Activated naive CD4-positive, alpha-beta T cell treated with anti-CD3 and anti-CD28 coated beads for 36 hours (primary cell): ENCODE measurements around the gene LILRB3. TPM values are rescaled to one million over a fixed set of nuclear protein-coding genes. Genes with fewer than 3 reads are reported as not detected.
A peak's percentile ranks its signal among the peaks of the same experiment; 100 is the strongest.
"Not testable (repeated sequence)": the region's sequence is repeated elsewhere in the genome, so short reads cannot be mapped to it uniquely, and the experiment has no call there.

ENCODE experiments used
- CTCF ChIA-PET: fragments of 350-600 bp; sonication (Branson Sonifier 250); formaldehyde crosslinking; loops from one replicate; lab custom pipeline; 2021; ENCODE audit warnings: antibody characterized with exemption; lab: Charles Lee
- DNase-seq: peaks from one replicate; pipeline ENCODE4 v3.0.0-alpha.2; 2020
- H3K27ac Mint-ChIP-seq: one replicate; pipeline ENCODE4 v1.8.0; 2021; ENCODE audit warnings: mild to moderate bottlenecking, mixed read lengths
- H3K27me3 Mint-ChIP-seq: one replicate; pipeline ENCODE4 v1.8.0; 2021; ENCODE audit warnings: low read depth, mixed read lengths
- H3K36me3 Mint-ChIP-seq: one replicate; pipeline ENCODE4 v1.8.0; 2021; ENCODE audit warnings: low read depth, mixed read lengths
- H3K4me1 Mint-ChIP-seq: one replicate; pipeline ENCODE4 v1.8.0; 2021; ENCODE audit warnings: low read depth, mixed read lengths
- H3K4me3 Mint-ChIP-seq: one replicate; pipeline ENCODE4 v1.8.0; 2021; ENCODE audit warnings: mild to moderate bottlenecking, moderate library complexity, mixed read lengths
- H3K9me3 Mint-ChIP-seq: one replicate; pipeline ENCODE4 v1.8.0; 2021; ENCODE audit warnings: mixed read lengths
- intact Hi-C: fragments of 100-400 bp; cut with micrococcal nuclease; formaldehyde crosslinking; loops from one replicate; pipeline ENCODE4 v1.15.1; 2023
- total RNA-seq, 2 experiments: library from RNA; stranded (reverse); gene quantifications; one replicate each; pipeline ENCODE4 v1.2.3, GENCODE V29; 2021

LILRB3 gene
- total RNA-seq, 2 experiments from 2014 or later = not detected

GRCh38 chr19:54207193-54207592 is 15.6 kb downstream of the LILRB3 start:
- peaks cover 91% of the 10 kb centered on the region for H3K4me1 Mint-ChIP-seq
- CTCF ChIA-PET = interaction anchor here (1.3 to 1.7 kb wide), 3 partner anchors 17 to 59 kb away, joined by 3 to 7 read pairs (median 5); no protein-coding TSS in a partner anchor
- H3K4me3 Mint-ChIP-seq = peak overlapping the region; percentile 49
- H3K36me3 Mint-ChIP-seq = peaks cover 80% of the 10 kb centered on the region
- not testable (repeated sequence) for DNase-seq, H3K27me3 Mint-ChIP-seq, H3K9me3 Mint-ChIP-seq
- peak overlapping the region; percentile 85 for H3K27ac Mint-ChIP-seq
- intact Hi-C loops = loop anchor here (5.0 kb wide), 1 partner anchor 340 kb away; the partner anchor contains the start of gene MYADM

DNA sequence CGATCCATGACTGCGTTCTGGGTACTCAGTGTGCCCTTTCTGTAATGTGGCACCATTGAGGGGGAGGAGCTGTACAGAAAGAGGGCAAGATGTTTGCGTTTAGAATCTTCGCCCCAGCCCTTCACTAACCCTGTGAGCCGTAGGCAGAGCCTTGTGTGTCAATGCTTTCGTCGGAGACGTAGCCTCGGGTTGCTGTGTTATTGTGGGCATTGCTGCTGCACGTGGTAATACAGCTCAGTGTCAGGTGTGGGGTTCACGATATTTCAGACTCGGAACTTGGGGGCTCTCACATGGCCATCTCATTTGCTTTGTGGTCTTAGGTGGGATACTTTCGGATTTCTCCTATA is 16.0 kb downstream of the LILRB3 start:
- Mint-ChIP-seq H3K36me3 (peaks cover 84% of the 10 kb centered on the region), H3K4me3 (peak overlapping the region; percentile 29), H3K4me1 (peaks cover 94% of the 10 kb centered on the region), H3K27me3 (no peaks in the 10 kb centered on the region), H3K9me3 (no peaks in the 10 kb centered on the region), H3K27ac (peak overlapping the region; percentile 85)
- DNase-seq = no peak
- CTCF ChIA-PET = interaction anchor here (1.6 to 1.7 kb wide), 2 partner anchors 39 to 59 kb away, joined by 5 to 7 read pairs; no protein-coding TSS in a partner anchor
- intact Hi-C loops = loop anchor here (5.0 kb wide), 1 partner anchor 340 kb away; the partner anchor contains the start of gene MYADM

- intact Hi-C loops = loop anchor here (5.0 kb wide), 1 partner anchor 339 kb away; the partner anchor contains the start of gene MYADM
Measured at GRCh38 chr19:54206030-54206830, 16.6 kb downstream of the LILRB3 start.

GRCh38 chr19:54204767-54205468 is 17.9 kb downstream of the LILRB3 start:
- Mint-ChIP-seq H3K9me3 (no peaks in the 10 kb centered on the region), H3K4me1 (peaks cover 85% of the 10 kb centered on the region), H3K27ac (peak overlapping the region; percentile 77), H3K27me3 (no peaks in the 10 kb centered on the region), H3K4me3 (peak overlapping the region; percentile 99), H3K36me3 (peaks cover 82% of the 10 kb centered on the region)
- CTCF ChIA-PET = interaction anchor here (0.5 to 0.7 kb wide), 2 partner anchors 92 to 1968 kb away, joined by 3 read pairs; no protein-coding TSS in a partner anchor
- intact Hi-C loops = loop anchor here (5.0 kb wide), 1 partner anchor 338 kb away; the partner anchor contains the start of gene MYADM
- no peak for DNase-seq

More at GRCh38 chr19:54206030-54206830, 16.6 kb downstream of the LILRB3 start:
- H3K4me1 Mint-ChIP-seq = peaks cover 92% of the 10 kb centered on the region
- H3K36me3 Mint-ChIP-seq = peaks cover 88% of the 10 kb centered on the region
- H3K9me3 Mint-ChIP-seq = no peaks in the 10 kb centered on the region
- peak overlapping the region; percentile 29 for H3K4me3 Mint-ChIP-seq
- DNase-seq = no peak
- no peaks in the 10 kb centered on the region for H3K27me3 Mint-ChIP-seq
- CTCF ChIA-PET = interaction anchor here (1.6 to 1.7 kb wide), 2 partner anchors 39 to 60 kb away, joined by 5 to 7 read pairs; no protein-coding TSS in a partner anchor
- H3K27ac Mint-ChIP-seq = peak overlapping the region; percentile 85

GRCh38 chr19:54203151-54203611 is 19.6 kb downstream of the LILRB3 start:
- Mint-ChIP-seq H3K4me1 (peaks cover 74% of the 10 kb centered on the region), H3K27ac (peak overlapping the region; percentile 53), H3K4me3 (peak overlapping the region; percentile 99), H3K27me3 (no peaks in the 10 kb centered on the region), H3K36me3 (peaks cover 75% of the 10 kb centered on the region), H3K9me3 (no peaks in the 10 kb centered on the region)
- no peak for DNase-seq
- CTCF ChIA-PET = no interaction called here
- intact Hi-C loops = no loop called here

- intact Hi-C loops = loop anchor here (1.0 kb wide), 1 partner anchor 43 kb away; the partner anchor contains the start of gene LENG1
- H3K36me3 Mint-ChIP-seq = peaks cover 63% of the 10 kb centered on the region
Measured at GRCh38 chr19:54201980-54202379, 20.8 kb downstream of the LILRB3 start.

GRCh38 chr19:54201172-54201701 is 21.6 kb downstream of the LILRB3 start:
- no peaks in the 10 kb centered on the region for H3K9me3 Mint-ChIP-seq
- H3K4me3 Mint-ChIP-seq = peak overlapping the region; percentile 99
- no peaks in the 10 kb centered on the region for H3K27me3 Mint-ChIP-seq
- H3K36me3 Mint-ChIP-seq = peaks cover 56% of the 10 kb centered on the region
- CTCF ChIA-PET = no interaction called here
- H3K4me1 Mint-ChIP-seq = peaks cover 56% of the 10 kb centered on the region
- H3K27ac Mint-ChIP-seq = peak overlapping the region; percentile 100
- intact Hi-C loops = loop anchor here (1.0 kb wide), 1 partner anchor 42 kb away; the partner anchor contains the start of gene LENG1
- DNase-seq = no peak

More at GRCh38 chr19:54201980-54202379, 20.8 kb downstream of the LILRB3 start:
- CTCF ChIA-PET = no interaction called here
- Mint-ChIP-seq H3K9me3 (no peaks in the 10 kb centered on the region), H3K4me1 (peaks cover 62% of the 10 kb centered on the region), H3K4me3 (peak overlapping the region; percentile 99), H3K27ac (peak overlapping the region; percentile 100), H3K27me3 (no peaks in the 10 kb centered on the region)
- no peak for DNase-seq

DNA sequence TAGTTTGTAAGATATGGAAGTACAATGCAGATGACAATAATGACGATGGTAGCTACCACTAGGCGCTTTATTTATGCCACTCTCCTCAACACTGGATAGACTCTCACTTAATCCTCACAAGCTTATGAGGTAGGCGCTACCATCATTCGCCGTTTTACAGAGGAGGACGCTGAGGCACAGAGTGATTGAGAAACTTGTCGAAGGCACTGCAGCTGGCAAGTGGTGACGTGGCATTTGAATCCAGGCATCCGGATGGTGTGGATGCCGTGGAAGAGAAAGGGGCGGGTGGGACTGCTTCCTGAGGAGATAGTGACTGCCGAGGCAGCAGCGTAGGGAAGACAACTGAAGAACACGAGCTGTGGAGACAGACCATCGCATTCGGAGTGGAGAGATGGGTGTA is 23.4 kb downstream of the LILRB3 start:
- H3K4me1 Mint-ChIP-seq = peaks cover 38% of the 10 kb centered on the region
- H3K27ac Mint-ChIP-seq = peak overlapping the region; percentile 100
- no peak for DNase-seq
- H3K27me3 Mint-ChIP-seq = no peaks in the 10 kb centered on the region
- intact Hi-C loops = no loop called here
- no peaks in the 10 kb centered on the region for H3K9me3 Mint-ChIP-seq
- peak overlapping the region; percentile 58 for H3K4me3 Mint-ChIP-seq
- peaks cover 39% of the 10 kb centered on the region for H3K36me3 Mint-ChIP-seq
- CTCF ChIA-PET = no interaction called here

GRCh38 chr19:54197121-54197520 is 25.7 kb downstream of the LILRB3 start:
- Mint-ChIP-seq H3K36me3 (peaks cover 27% of the 10 kb centered on the region), H3K4me1 (peaks cover 26% of the 10 kb centered on the region), H3K4me3 (no peak overlapping the region), H3K27ac (no peak overlapping the region), H3K9me3 (no peaks in the 10 kb centered on the region), H3K27me3 (no peaks in the 10 kb centered on the region)
- CTCF ChIA-PET = no interaction called here
- no peak for DNase-seq
- intact Hi-C loops = no loop called here

DNA sequence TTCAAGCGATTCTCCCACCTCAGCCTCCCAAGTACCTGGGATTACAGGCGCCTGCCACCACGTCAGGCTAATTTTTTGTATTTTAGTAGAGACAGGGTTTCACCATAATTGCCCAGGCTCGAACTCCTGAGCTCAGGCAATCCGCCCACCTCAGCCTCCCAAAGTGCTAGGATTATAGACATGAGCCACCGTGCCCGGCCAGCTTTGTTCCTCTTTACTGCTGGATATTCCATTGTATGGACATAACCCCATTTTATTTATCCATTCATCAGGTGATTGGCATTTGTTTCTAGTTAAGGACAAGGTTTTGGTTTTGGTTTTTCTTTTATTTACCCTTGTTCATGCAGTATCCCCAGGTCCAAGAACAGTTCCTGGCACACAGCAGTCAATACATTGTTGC is 26.3 kb downstream of the LILRB3 start:
- Mint-ChIP-seq H3K36me3 (peaks cover 21% of the 10 kb centered on the region), H3K27ac (no peak overlapping the region), H3K27me3 (no peaks in the 10 kb centered on the region), H3K9me3 (no peaks in the 10 kb centered on the region), H3K4me3 (no peak overlapping the region), H3K4me1 (peaks cover 29% of the 10 kb centered on the region)
- DNase-seq = no peak
- CTCF ChIA-PET = no interaction called here
- intact Hi-C loops = no loop called here

GRCh38 chr19:54194463-54194862 is 28.3 kb downstream of the LILRB3 start:
- H3K4me1 Mint-ChIP-seq = peaks cover 22% of the 10 kb centered on the region
- H3K4me3 Mint-ChIP-seq, H3K9me3 Mint-ChIP-seq, CTCF ChIA-PET, H3K27ac Mint-ChIP-seq, H3K27me3 Mint-ChIP-seq, intact Hi-C loops, DNase-seq: not testable (repeated sequence)
- peaks cover 11% of the 10 kb centered on the region for H3K36me3 Mint-ChIP-seq

- H3K36me3 Mint-ChIP-seq = peaks cover 11% of the 10 kb centered on the region
Measured at GRCh38 chr19:54193011-54193410, 29.8 kb downstream of the LILRB3 start.

More at GRCh38 chr19:54193011-54193410, 29.8 kb downstream of the LILRB3 start:
- intact Hi-C loops = no loop called here
- Mint-ChIP-seq H3K27ac (no peak overlapping the region), H3K4me1 (peaks cover 21% of the 10 kb centered on the region), H3K27me3 (no peaks in the 10 kb centered on the region), H3K9me3 (no peaks in the 10 kb centered on the region), H3K4me3 (no peak overlapping the region)
- no peak for DNase-seq
- CTCF ChIA-PET = no interaction called here
